ENCODE data around the gene GAS2L3.
"Not testable (repeated sequence)": the region's sequence is repeated elsewhere in the genome, so short reads cannot be mapped to it uniquely, and the experiment has no call there.

GAS2L3 gene

GRCh38 chr12:100601626-100602025 lies 28.1 kb downstream of the GAS2L3 start:
- H3K4me2 ChIP-seq (ENCODE audit: low read length), result no peak overlapping the region
- no peaks in the 10 kb centered on the region for H3K79me2 ChIP-seq
- no peaks in the 10 kb centered on the region for H3K9me3 ChIP-seq (ENCODE audit: control insufficient read depth, low read length)
- no peak overlapping the region for H3K27ac ChIP-seq
- H3K36me3 ChIP-seq (ENCODE audit: control insufficient read depth, insufficient read depth, low read length), result no peaks in the 10 kb centered on the region
- no peaks in the 10 kb centered on the region for H3K4me1 ChIP-seq
- H3K27me3 ChIP-seq (ENCODE audit: control insufficient read depth, insufficient read depth, low read length), result no peaks in the 10 kb centered on the region
- TF ChIP-seq, protein P1, sequence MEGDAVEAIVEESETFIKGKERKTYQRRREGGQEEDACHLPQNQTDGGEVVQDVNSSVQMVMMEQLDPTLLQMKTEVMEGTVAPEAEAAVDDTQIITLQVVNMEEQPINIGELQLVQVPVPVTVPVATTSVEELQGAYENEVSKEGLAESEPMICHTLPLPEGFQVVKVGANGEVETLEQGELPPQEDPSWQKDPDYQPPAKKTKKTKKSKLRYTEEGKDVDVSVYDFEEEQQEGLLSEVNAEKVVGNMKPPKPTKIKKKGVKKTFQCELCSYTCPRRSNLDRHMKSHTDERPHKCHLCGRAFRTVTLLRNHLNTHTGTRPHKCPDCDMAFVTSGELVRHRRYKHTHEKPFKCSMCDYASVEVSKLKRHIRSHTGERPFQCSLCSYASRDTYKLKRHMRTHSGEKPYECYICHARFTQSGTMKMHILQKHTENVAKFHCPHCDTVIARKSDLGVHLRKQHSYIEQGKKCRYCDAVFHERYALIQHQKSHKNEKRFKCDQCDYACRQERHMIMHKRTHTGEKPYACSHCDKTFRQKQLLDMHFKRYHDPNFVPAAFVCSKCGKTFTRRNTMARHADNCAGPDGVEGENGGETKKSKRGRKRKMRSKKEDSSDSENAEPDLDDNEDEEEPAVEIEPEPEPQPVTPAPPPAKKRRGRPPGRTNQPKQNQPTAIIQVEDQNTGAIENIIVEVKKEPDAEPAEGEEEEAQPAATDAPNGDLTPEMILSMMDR (IDR thresholded peaks at IDR 0.05), result no peak
- H2AFZ ChIP-seq, result no peak overlapping the region
- no peak overlapping the region for H3K9ac ChIP-seq
- no peak overlapping the region for H3K4me3 ChIP-seq (ENCODE audit: low read depth, low read length)

- H3K4me3 ChIP-seq (ENCODE audit: low read depth, low read length), result not testable (repeated sequence)
These were observed 29.5 kb downstream of the GAS2L3 start for GRCh38 chr12:100602997-100603396.

DNA sequence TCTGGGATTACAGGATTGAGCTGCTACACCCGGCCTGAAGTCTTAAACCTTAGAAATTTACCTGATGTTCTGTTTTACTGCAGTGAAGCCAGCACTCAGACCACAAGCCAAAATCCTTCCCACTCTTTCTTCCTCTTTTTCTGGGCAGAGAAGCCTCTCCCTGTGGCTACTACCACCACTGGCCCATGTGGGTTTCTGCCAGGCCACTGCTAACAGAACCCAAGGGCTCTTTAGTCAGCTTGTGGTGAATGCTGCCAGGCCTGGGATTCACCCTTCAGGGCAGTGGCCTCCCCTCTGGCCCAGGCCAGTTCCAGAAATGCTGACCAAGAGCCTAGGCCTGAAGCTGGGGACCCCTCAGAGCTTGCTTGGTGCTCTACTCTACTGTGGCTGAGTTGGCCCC lies 35.3 kb downstream of the GAS2L3 start:
- no peak overlapping the region for H3K27ac ChIP-seq
- no peaks in the 10 kb centered on the region for H3K4me1 ChIP-seq
- H3K27me3 ChIP-seq (ENCODE audit: control insufficient read depth, insufficient read depth, low read length), result no peaks in the 10 kb centered on the region
- no peak overlapping the region for H2AFZ ChIP-seq
- TF ChIP-seq, protein P1 (IDR thresholded peaks at IDR 0.05), result no peak
- no peak overlapping the region for H3K4me3 ChIP-seq (ENCODE audit: low read depth, low read length)
- H3K79me2 ChIP-seq, result no peaks in the 10 kb centered on the region
- no peak overlapping the region for H3K9ac ChIP-seq
- H3K9me3 ChIP-seq (ENCODE audit: control insufficient read depth, low read length), result no peaks in the 10 kb centered on the region
- no peaks in the 10 kb centered on the region for H3K36me3 ChIP-seq (ENCODE audit: control insufficient read depth, insufficient read depth, low read length)
- no peak overlapping the region for H3K4me2 ChIP-seq (ENCODE audit: low read length)

More at GRCh38 chr12:100602997-100603396, 29.5 kb downstream of the GAS2L3 start:
- H3K9me3 ChIP-seq (ENCODE audit: control insufficient read depth, low read length); H3K79me2 ChIP-seq; H3K4me2 ChIP-seq (ENCODE audit: low read length); H3K27ac ChIP-seq; H3K36me3 ChIP-seq (ENCODE audit: control insufficient read depth, insufficient read depth, low read length); H3K27me3 ChIP-seq (ENCODE audit: control insufficient read depth, insufficient read depth, low read length); H2AFZ ChIP-seq; H3K9ac ChIP-seq; H3K4me1 ChIP-seq: not testable (repeated sequence)

GRCh38 chr12:100610666-100611430 lies 37.4 kb downstream of the GAS2L3 start:
- Histone ChIP-seq H3K4me1 (no peaks in the 10 kb centered on the region), H3K4me2 (ENCODE audit: low read length) (no peak overlapping the region), H3K4me3 (ENCODE audit: low read depth, low read length) (no peak overlapping the region), H2AFZ (no peak overlapping the region), H3K36me3 (ENCODE audit: control insufficient read depth, insufficient read depth, low read length) (no peaks in the 10 kb centered on the region), H3K9ac (no peak overlapping the region), H3K79me2 (no peaks in the 10 kb centered on the region), H3K27me3 (ENCODE audit: control insufficient read depth, insufficient read depth, low read length) (no peaks in the 10 kb centered on the region), H3K27ac (no peak overlapping the region), H3K9me3 (ENCODE audit: control insufficient read depth, low read length) (no peaks in the 10 kb centered on the region)
- TF ChIP-seq, protein P1 (IDR thresholded peaks at IDR 0.05), result no peak

DNA sequence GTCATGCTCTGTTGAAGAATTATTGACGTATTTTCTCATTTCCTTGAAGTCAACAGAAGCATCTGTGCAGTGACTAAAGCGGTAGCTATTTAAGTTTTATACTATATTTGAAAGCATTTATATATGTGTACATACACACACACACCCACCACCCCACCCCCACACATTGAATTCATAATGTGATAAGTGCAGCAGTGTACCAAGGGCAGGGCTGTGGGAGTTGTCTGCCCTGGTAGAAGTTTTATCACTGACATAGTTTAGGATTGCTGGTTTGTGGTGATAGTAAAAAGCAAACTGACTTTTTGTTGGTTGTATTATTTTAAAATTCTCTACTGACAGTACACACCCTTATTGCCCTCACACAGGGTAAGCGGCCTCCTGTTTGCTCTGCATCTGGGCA lies 39.1 kb downstream of the GAS2L3 start:
- no peaks in the 10 kb centered on the region for H3K79me2 ChIP-seq
- no peak overlapping the region for H3K4me3 ChIP-seq (ENCODE audit: low read depth, low read length)
- H3K27ac ChIP-seq, result no peak overlapping the region
- TF ChIP-seq, protein P1 (IDR thresholded peaks at IDR 0.05), result no peak
- H3K9ac ChIP-seq, result no peak overlapping the region
- no peaks in the 10 kb centered on the region for H3K27me3 ChIP-seq (ENCODE audit: control insufficient read depth, insufficient read depth, low read length)
- no peaks in the 10 kb centered on the region for H3K36me3 ChIP-seq (ENCODE audit: control insufficient read depth, insufficient read depth, low read length)
- H3K4me2 ChIP-seq (ENCODE audit: low read length), result no peak overlapping the region
- H2AFZ ChIP-seq, result no peak overlapping the region
- no peaks in the 10 kb centered on the region for H3K9me3 ChIP-seq (ENCODE audit: control insufficient read depth, low read length)
- no peaks in the 10 kb centered on the region for H3K4me1 ChIP-seq
